HEK293T (cell line): ENCODE results near the gene MGMT.

Source experiments
- ELF4 ChIP-seq: fragments of 450-650 bp; IDR thresholded peaks from 2 replicates; pipeline ENCODE4 v1.6.1; 2017; ENCODE audit warnings: antibody characterized with exemption
- FOXA1 ChIP-seq: fragments of 450-650 bp; IDR thresholded peaks from 2 replicates; pipeline ENCODE4 v1.6.1; 2016; ENCODE audit warnings: mild to moderate bottlenecking

- TF ChIP-seq ELF4 (no peak), FOXA1 (no peak)
Observed at GRCh38 chr10:129517680-129518057, 50.6 kb downstream of the MGMT start.
